ENCODE results near the gene AGAP1.

DNA sequence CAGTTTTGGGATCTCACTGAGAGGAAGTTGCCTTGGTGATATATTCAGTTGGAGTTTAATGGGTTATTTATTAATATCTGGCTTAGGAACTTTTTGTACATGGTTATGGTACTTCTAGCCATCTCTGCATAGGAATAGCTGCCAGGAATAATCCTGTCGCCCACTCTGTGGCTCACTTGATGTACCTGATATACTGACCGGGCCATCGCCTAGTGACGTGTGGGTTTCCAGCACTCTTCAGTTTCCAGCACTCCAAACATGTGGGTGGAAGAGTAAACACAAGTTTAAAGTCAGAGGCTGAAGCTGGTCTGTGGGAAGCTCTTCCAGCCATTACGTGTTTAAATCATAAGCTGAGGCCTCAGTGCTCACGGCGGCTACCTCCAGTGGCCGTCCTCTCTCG lies 44.3 kb upstream of the AGAP1 start:
- TF ChIP-seq, protein P1, sequence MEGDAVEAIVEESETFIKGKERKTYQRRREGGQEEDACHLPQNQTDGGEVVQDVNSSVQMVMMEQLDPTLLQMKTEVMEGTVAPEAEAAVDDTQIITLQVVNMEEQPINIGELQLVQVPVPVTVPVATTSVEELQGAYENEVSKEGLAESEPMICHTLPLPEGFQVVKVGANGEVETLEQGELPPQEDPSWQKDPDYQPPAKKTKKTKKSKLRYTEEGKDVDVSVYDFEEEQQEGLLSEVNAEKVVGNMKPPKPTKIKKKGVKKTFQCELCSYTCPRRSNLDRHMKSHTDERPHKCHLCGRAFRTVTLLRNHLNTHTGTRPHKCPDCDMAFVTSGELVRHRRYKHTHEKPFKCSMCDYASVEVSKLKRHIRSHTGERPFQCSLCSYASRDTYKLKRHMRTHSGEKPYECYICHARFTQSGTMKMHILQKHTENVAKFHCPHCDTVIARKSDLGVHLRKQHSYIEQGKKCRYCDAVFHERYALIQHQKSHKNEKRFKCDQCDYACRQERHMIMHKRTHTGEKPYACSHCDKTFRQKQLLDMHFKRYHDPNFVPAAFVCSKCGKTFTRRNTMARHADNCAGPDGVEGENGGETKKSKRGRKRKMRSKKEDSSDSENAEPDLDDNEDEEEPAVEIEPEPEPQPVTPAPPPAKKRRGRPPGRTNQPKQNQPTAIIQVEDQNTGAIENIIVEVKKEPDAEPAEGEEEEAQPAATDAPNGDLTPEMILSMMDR (IDR thresholded peaks at IDR 0.05; ENCODE audit: low read depth, low read length, poor library complexity, severe bottlenecking) = no peak
- TF ChIP-seq EZH2phosphoT487 (IDR thresholded peaks at IDR 0.05; ENCODE audit: borderline replicate concordance, low read length) = no peak

Data from DOHH2 (cell line).